K562 (cell line): ENCODE data around the gene AFF3. TPM values are rescaled to one million over a fixed set of nuclear protein-coding genes. Genes with fewer than 3 reads are reported as not detected.

Experiments used
- ATAC-seq: fragments of 200-7000 bp; cut with Tn5 transposase; 3 replicates; pipeline ENCODE4 v1.9.1; 2020; ENCODE audit warnings: moderate library complexity
- BruUV-seq: library from RNA; stranded (reverse); fragments of 400-500 nt; replicated peaks from 2 replicates; lab custom pipeline; 2021; lab: Mats Ljungman, UMichigan
- CTCF ChIA-PET: fragments of 300-600 bp; formaldehyde crosslinking; extraction: SDS; loops from one replicate; lab custom pipeline; 2021; ENCODE audit warnings: low intra/inter-chr PET ratio; lab: Yijun Ruan, JAX
- POLR2A ChIA-PET: fragments of 300-600, 350-650 bp; sonication (Branson Sonifier 250); formaldehyde crosslinking; extraction: SDS; loops from one replicate; lab custom pipeline; 2021; ENCODE audit warnings: antibody characterized with exemption, inconsistent platforms; lab: Yijun Ruan, JAX
- DNase-seq, 4 experiments: peaks; one replicate each; pipeline versions ENCODE4 v3.0.0 to v3.0.0-alpha.2; 2011 to 2018; ENCODE audit warnings: low spot score in 3 of 4, mixed read lengths in 3 of 4; ENCODE audit errors: extremely low read depth in 1 of 4
- FAIRE-seq: peaks from 2 replicates; lab custom pipeline; 2011; peaks lifted over from hg19 to GRCh38; lab: Jason Lieb, UNC
- H2AFZ ChIP-seq: 2 replicates; pipeline ENCODE4 v1.6.0; 2011; ENCODE audit warnings: low read depth, low read length, control low read depth, inconsistent platforms
- H3K27ac ChIP-seq: fragments of 200-600 bp; 3 replicates; pipeline ENCODE4 v1.8.0; 2011; ENCODE audit warnings: low read depth, mild to moderate bottlenecking, control low read depth, inconsistent platforms, low read length, moderate library complexity, mixed read lengths; ENCODE audit errors: extremely low read depth
- H3K27me3 ChIP-seq, 2 experiments: fragments of 300-600 bp in 1 of 2; 2 replicates in 1 of 2; 3 replicates in 1 of 2; pipeline versions ENCODE4 v1.6.0 to v1.8.0; 2011; ENCODE audit warnings: inconsistent platforms in 2 of 2, low read length in 2 of 2, mild to moderate bottlenecking in 1 of 2, mixed read lengths in 1 of 2, moderate library complexity in 1 of 2; ENCODE audit not compliant: control insufficient read depth in 2 of 2, insufficient read depth in 2 of 2
- H3K36me3 ChIP-seq: fragments of 300-600 bp; 3 replicates; pipeline ENCODE4 v1.8.0; 2011; ENCODE audit warnings: mild to moderate bottlenecking, low read length, inconsistent platforms; ENCODE audit not compliant: control insufficient read depth, insufficient read depth
- H3K4me1 ChIP-seq, 2 experiments: fragments of 200-600 bp in 1 of 2; replicated peaks in 1 of 2; 2 replicates in 1 of 2; 3 replicates in 1 of 2; pipeline versions ENCODE4 v1.5.1 to v1.8.0; 2011; ENCODE audit warnings: inconsistent platforms in 2 of 2, low read length in 2 of 2, mild to moderate bottlenecking in 1 of 2, mixed read lengths in 1 of 2, moderate library complexity in 1 of 2; ENCODE audit not compliant: control insufficient read depth in 2 of 2, insufficient read depth in 2 of 2
- H3K4me2 ChIP-seq: 2 replicates; pipeline ENCODE4 v1.6.1; 2011; ENCODE audit warnings: low read length, control low read depth, inconsistent platforms, mixed read lengths; ENCODE audit not compliant: insufficient read depth
- H3K4me3 ChIP-seq: fragments of 200-600 bp; sonication (generic), shearing (Covaris generic); 2 replicates; pipeline ENCODE4 v1.5.1; 2016; ENCODE audit warnings: control low read depth, inconsistent platforms
- H3K79me2 ChIP-seq: fragments of 200-600 bp; 3 replicates; pipeline ENCODE4 v1.8.0; 2011; ENCODE audit warnings: low read length, inconsistent platforms; ENCODE audit not compliant: control insufficient read depth, insufficient read depth
- H3K9ac ChIP-seq, 2 experiments: 2 replicates each; pipeline versions ENCODE4 v1.6.0 to v1.6.1; 2011; ENCODE audit warnings: low read depth in 2 of 2, low read length in 2 of 2, control low read depth in 1 of 2, inconsistent platforms in 1 of 2, mild to moderate bottlenecking in 1 of 2, mixed read lengths in 1 of 2; ENCODE audit not compliant: insufficient read depth in 1 of 2
- H3K9me1 ChIP-seq: one replicate; pipeline ENCODE4 v1.6.0; 2011; ENCODE audit warnings: inconsistent platforms, mild to moderate bottlenecking, low read length, moderate library complexity; ENCODE audit not compliant: control insufficient read depth, insufficient read depth
- H3K9me3 ChIP-seq: replicated peaks from 2 replicates; pipeline ENCODE4 v1.5.1; 2011; ENCODE audit warnings: low read depth, low read length, inconsistent platforms; ENCODE audit not compliant: control insufficient read depth, insufficient read depth
- H4K20me1 ChIP-seq: replicated peaks from 2 replicates; pipeline ENCODE4 v1.6.1; 2011; ENCODE audit warnings: low read length, inconsistent platforms, mixed read lengths; ENCODE audit not compliant: control insufficient read depth, insufficient read depth
- CLOCK ChIP-seq: fragments of 250-450 bp; sonication (Bioruptor Pico); IDR thresholded peaks from 2 replicates; pipeline ENCODE4 v1.4.0; 2020; ENCODE audit warnings: mild to moderate bottlenecking, moderate library complexity, borderline replicate concordance
- ETV1 ChIP-seq: fragments of 450-650 bp; conservative IDR thresholded peaks from 2 replicates; pipeline ENCODE4 v1.6.1; 2016; ENCODE audit warnings: missing genetic modification characterization, control low read depth, low read depth, missing compliant biosample characterization
- HDAC1 ChIP-seq, 2 experiments: fragments of 450-650 bp; IDR thresholded peaks; 2 replicates each; pipeline ENCODE4 v1.6.1; 2016 to 2017; ENCODE audit warnings: inconsistent platforms in 1 of 2, mild to moderate bottlenecking in 1 of 2, moderate library complexity in 1 of 2
- MCM2 ChIP-seq: fragments of 450-650 bp; IDR thresholded peaks from 2 replicates; pipeline ENCODE4 v1.6.1; 2017; ENCODE audit warnings: low read depth, mild to moderate bottlenecking
- NR2C1 ChIP-seq, 2 experiments: fragments of 450-650 bp; IDR thresholded peaks; 2 replicates each; pipeline ENCODE4 v1.6.1; 2017; ENCODE audit warnings: mild to moderate bottlenecking in 2 of 2, antibody characterized with exemption in 1 of 2, inconsistent platforms in 1 of 2, missing compliant biosample characterization in 1 of 2, missing genetic modification characterization in 1 of 2
- RAD51 ChIP-seq: fragments of 450-650 bp; IDR thresholded peaks from 2 replicates; pipeline ENCODE4 v1.7.1; 2016; ENCODE audit warnings: low read depth, mild to moderate bottlenecking, borderline replicate concordance
- RBM17 ChIP-seq: fragments of 200-400 bp; formaldehyde crosslinking; IDR thresholded peaks from 2 replicates; pipeline ENCODE4 v1.6.1; 2017; ENCODE audit warnings: low read depth, mild to moderate bottlenecking, low read length, borderline replicate concordance
- SAFB2 ChIP-seq: fragments of 200-400 bp; formaldehyde crosslinking; IDR thresholded peaks from 2 replicates; pipeline ENCODE4 v1.6.1; 2018; ENCODE audit warnings: borderline replicate concordance, low read length, low read depth, moderate library complexity; ENCODE audit not compliant: severe bottlenecking
- SRSF3 ChIP-seq: fragments of 200-400 bp; formaldehyde crosslinking; IDR thresholded peaks from 2 replicates; pipeline ENCODE4 v1.6.1; 2016; ENCODE audit warnings: mild to moderate bottlenecking, low read length, moderate library complexity; ENCODE audit not compliant: insufficient read depth
- ZNF3 ChIP-seq: fragments of 250-450 bp; sonication (Bioruptor Pico); IDR thresholded peaks from 2 replicates; pipeline ENCODE4 v1.5.0; 2021; ENCODE audit warnings: mild to moderate bottlenecking, moderate library complexity
- ZNF347 ChIP-seq: fragments of 450-650 bp; formaldehyde crosslinking; IDR thresholded peaks from 2 replicates; pipeline ENCODE4 v1.4.0; 2020; ENCODE audit warnings: low read depth, mild to moderate bottlenecking, moderate library complexity
- WGBS: fragments of 100-300 bp; shearing (Covaris generic); methylation state at CpG from one replicate; pipeline ENCODE4 v1.1.6; 2016; ENCODE audit warnings: low coverage, mixed read lengths; ENCODE audit not compliant: insufficient coverage; ENCODE audit errors: missing lambda C conversion rate; 5-methylcytosine and 5-hydroxymethylcytosine counted together
- in situ Hi-C: fragments of 300-500 bp; cut with MboI; formaldehyde crosslinking; loops from 4 replicates; pipeline ENCODE4 v1.15.0; 2018; ENCODE audit warnings: inconsistent platforms, mixed read lengths
- intact Hi-C: fragments of 100-400 bp; cut with micrococcal nuclease; formaldehyde crosslinking; loops from 2 replicates; pipeline ENCODE4 v1.14.2; 2022
- polyA plus RNA-seq, 8 experiments: library from polyadenylated mRNA; depleted of rRNA in 4 of 8; stranded (reverse) in 5 of 8; unstranded in 3 of 8; fragments of >200 nt; fragmentation: Nextera tagmentation in 2 of 8; fragmentation: Illumina TruSeq in 1 of 8; extraction: Ambion mirVana in 2 of 8; extraction: Trizol in 1 of 8; gene quantifications; 2 replicates each; pipeline versions ENCODE4 v1.2.1 to v1.2.3, GENCODE V29; 2011 to 2014; ENCODE audit warnings: inconsistent platforms in 1 of 8, missing spikeins in 1 of 8
- total RNA-seq, 7 experiments: library from RNA; depleted of rRNA in 6 of 7; stranded (reverse); fragments of >200 nt in 6 of 7; fragmentation: Illumina TruSeq in 2 of 7; extraction: Trizol in 2 of 7; gene quantifications; 2 replicates each; pipeline versions ENCODE4 v1.2.1 to v1.2.3, GENCODE V29; 2011 to 2021; ENCODE audit warnings: low replicate concordance in 1 of 7

The AFF3 gene
- total and polyA plus RNA-seq, 9 of the 15 experiments (the other 6 are each of a cell fraction or from before 2014, with no cell fraction given), result 0.02 to 0.11 TPM; not detected in 7

- FAIRE-seq (no peak), ATAC-seq (no peak), DNase-seq (no peak)
- WGBS, result 0% methylated on average over 3 of the region's 3 CpGs
- H3K4me3 ChIP-seq, result no peak overlapping the region
- no peaks in the 10 kb centered on the region for H4K20me1 ChIP-seq
- H3K27ac ChIP-seq, result no peak overlapping the region
- no TSS peak for BruUV-seq
- no peaks in the 10 kb centered on the region for H3K79me2 ChIP-seq
- no peaks in the 10 kb centered on the region for H3K9me1 ChIP-seq
- H3K9ac ChIP-seq, result no peak overlapping the region
- no peaks in the 10 kb centered on the region for H3K9me3 ChIP-seq
- no peak overlapping the region for H3K4me2 ChIP-seq
- H3K36me3 ChIP-seq, result no peaks in the 10 kb centered on the region
- no peak overlapping the region for H2AFZ ChIP-seq
- in situ Hi-C loops, result no loop called here
- intact Hi-C loops, result no loop called here
- no peaks in the 10 kb centered on the region for H3K4me1 ChIP-seq
- ChIA-PET POLR2A (interaction anchor here (1.4 kb wide), 1 partner anchor 13 kb away, joined by 3 read pairs; no protein-coding TSS in a partner anchor), CTCF (no interaction called here)
- peaks cover 0 to 1% of the 10 kb centered on the region in 2 experiments; a peak in 3 of 5 replicates for H3K27me3 ChIP-seq
- TF ChIP-seq ZNF3 (CRISPR knock-in tag), result no peak
- no peak for TF ChIP-seq RBM17
- TF ChIP-seq CLOCK (CRISPR knock-in tag), result no peak
- TF ChIP-seq MCM2, result no peak
- no peak for TF ChIP-seq ZNF347 (CRISPR knock-in tag)
- no peak for TF ChIP-seq NR2C1 (IDR thresholded peaks at IDR 0.05)
- no peak for TF ChIP-seq NR2C1 (tag; IDR thresholded peaks at IDR 0.05)
- TF ChIP-seq HDAC1 (IDR thresholded peaks at IDR 0.05), result no peak
- no peak for TF ChIP-seq RAD51
- TF ChIP-seq ETV1 (tag), result no peak
- TF ChIP-seq SRSF3, result no peak
- no peak for TF ChIP-seq SAFB2
Observed at GRCh38 chr2:100066246-100066645, 76.1 kb downstream of the AFF3 start.
